ENCODE data around the gene BIN1. TPM values are rescaled to one million over a fixed set of nuclear protein-coding genes. Genes with fewer than 3 reads are reported as not detected.

The BIN1 gene
- total and polyA plus RNA-seq, 7 donors: 615 to 1,667 (median 1,331) TPM

DNA sequence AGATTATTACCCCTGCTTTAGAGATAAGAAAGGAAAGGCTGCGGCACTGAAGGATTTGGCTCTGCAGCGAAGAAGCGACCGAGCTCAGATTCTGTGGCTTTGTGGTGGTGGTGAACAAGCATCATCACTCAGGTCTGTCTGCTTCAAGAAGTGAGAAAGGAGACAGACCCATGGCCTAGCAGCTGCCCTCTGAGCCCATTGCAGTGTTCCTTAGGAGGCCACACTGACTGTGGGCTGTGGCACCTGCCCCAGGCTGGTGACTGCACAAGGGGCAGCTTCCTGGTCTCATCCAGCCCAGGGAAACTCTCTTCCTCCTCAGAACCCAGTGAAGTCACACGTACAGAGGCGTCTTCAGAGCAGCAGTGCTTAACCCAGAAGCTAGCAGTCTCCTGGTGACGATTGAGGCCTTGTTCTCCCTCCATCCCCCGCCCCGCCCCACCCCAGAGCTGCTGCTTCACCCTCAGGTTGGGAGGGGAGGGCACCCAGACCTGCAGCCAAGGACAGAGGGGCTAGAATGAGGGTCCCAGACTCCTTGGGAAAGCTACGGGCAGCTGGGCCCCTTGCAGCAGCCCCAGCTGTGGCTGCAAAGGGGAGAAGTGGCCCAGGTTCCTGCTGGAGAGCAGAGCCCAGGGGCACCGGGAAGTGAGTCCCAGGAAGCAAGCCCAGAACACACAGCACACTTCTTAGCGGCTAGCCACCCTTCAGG is 22.2 kb downstream of the BIN1 start:
- Histone ChIP-seq H3K4me1 (peaks cover 93% of the 10 kb centered on the region), H3K9me3 (no peaks in the 10 kb centered on the region), H3K27me3 (ENCODE audit: insufficient read depth in 3 of 3, low read length in 2 of 3) (no peaks in the 10 kb centered on the region), H3K27ac (peak overlapping the region; percentile 98), H3K36me3 (ENCODE audit: insufficient read depth in 1 of 2, low read depth in 1 of 2) (no peaks in the 10 kb centered on the region), H3K4me3 (peak overlapping the region; percentile 29)
- TF ChIP-seq, protein P1, sequence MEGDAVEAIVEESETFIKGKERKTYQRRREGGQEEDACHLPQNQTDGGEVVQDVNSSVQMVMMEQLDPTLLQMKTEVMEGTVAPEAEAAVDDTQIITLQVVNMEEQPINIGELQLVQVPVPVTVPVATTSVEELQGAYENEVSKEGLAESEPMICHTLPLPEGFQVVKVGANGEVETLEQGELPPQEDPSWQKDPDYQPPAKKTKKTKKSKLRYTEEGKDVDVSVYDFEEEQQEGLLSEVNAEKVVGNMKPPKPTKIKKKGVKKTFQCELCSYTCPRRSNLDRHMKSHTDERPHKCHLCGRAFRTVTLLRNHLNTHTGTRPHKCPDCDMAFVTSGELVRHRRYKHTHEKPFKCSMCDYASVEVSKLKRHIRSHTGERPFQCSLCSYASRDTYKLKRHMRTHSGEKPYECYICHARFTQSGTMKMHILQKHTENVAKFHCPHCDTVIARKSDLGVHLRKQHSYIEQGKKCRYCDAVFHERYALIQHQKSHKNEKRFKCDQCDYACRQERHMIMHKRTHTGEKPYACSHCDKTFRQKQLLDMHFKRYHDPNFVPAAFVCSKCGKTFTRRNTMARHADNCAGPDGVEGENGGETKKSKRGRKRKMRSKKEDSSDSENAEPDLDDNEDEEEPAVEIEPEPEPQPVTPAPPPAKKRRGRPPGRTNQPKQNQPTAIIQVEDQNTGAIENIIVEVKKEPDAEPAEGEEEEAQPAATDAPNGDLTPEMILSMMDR (IDR thresholded peaks at IDR 0.05): no peak
- 42 to 70% (median 43%) methylated on average over 12 of the region's 12 CpGs for WGBS, 3 donors
- intact Hi-C loops (cut with DNase I): loop anchor here (5.0 kb wide), 1 partner anchor 68 kb away; no protein-coding TSS in a partner anchor
- ATAC-seq (peak in 1 of 4 donors; percentile 21), DNase-seq (peak; percentile 38 to 63)

DNA sequence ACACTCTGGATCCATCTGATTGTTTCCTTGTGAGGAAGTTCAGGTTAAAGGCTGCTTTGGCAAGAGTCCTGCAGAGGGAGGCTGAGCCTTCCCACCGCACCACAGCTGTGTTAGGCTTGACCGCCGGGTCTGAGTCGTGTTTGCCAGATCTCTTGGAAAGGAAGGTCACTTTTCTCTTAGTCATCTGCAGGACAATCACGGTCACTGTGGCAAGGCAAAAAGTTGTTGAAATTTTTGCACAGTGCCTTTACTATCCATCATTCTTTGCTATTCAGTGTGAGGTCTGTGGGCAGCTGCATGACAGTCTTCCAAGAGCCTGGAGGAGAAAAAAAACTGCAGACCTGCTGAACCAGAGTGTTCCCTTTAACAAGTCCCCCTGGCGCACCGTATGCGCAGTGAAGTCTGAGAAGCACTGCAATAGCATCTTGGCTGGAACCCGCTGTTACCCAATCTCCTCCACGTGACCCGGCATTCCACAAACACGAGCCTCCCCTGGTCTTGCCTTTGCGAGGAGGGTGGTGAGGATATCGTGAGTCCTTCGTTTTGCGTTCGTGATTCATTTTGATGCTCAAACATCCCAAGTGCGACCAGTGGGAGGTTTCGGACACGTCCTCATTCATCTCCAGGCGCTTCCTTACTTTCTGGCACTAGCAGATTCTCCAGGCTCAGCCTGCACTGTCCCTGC is 23.0 kb downstream of the BIN1 start:
- 19 to 20% (median 20%) methylated on average over 21 of the region's 21 CpGs for WGBS, 3 donors
- H3K4me3 ChIP-seq: peak overlapping the region; percentile 54

DNA sequence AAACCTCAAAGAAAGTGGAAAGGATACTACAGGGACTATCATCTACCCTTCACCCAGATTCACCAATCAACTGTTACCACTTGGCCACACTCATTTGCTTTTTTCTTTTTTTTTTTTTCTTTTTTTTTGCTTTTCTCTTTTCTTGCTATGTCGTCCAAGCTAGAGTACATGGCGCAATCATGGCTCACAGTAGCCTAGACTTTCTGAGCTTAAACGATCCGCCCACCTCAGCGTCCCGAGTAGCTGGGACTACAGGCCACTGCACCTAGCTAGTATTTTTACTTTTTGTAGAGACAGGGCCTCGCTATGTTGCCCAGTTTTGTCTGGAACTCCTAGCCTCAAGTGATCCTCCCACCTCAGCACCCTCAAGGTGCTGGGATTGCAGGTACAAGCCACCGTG is 24.0 kb downstream of the BIN1 start:
- 34 to 62% (median 38%) methylated on average over 8 of the region's 8 CpGs for WGBS, 3 donors
- Histone ChIP-seq H3K36me3 (ENCODE audit: insufficient read depth in 1 of 2, low read depth in 1 of 2) (no peaks in the 10 kb centered on the region), H3K9me3 (no peaks in the 10 kb centered on the region), H3K27me3 (ENCODE audit: insufficient read depth in 3 of 3, low read length in 2 of 3) (no peaks in the 10 kb centered on the region), H3K4me1 (peaks cover 96% of the 10 kb centered on the region), H3K27ac (peak overlapping the region; percentile 98), H3K4me3 (peak overlapping the region; percentile 54)
- TF ChIP-seq, protein P1 (IDR thresholded peaks at IDR 0.05): no peak
- DNase-seq: peak in 1 of 2 donors; percentile 67
- intact Hi-C loops (cut with DNase I): loop anchor here (5.0 kb wide), 1 partner anchor 69 kb away; no protein-coding TSS in a partner anchor
- no peak for ATAC-seq

More for the DNA sequence above, 23.0 kb downstream of the BIN1 start:
- no peaks in the 10 kb centered on the region for H3K27me3 ChIP-seq (ENCODE audit: insufficient read depth in 3 of 3, low read length in 2 of 3)
- TF ChIP-seq, protein P1 (IDR thresholded peaks at IDR 0.05): no peak
- peaks cover 96% of the 10 kb centered on the region for H3K4me1 ChIP-seq
- H3K9me3 ChIP-seq: no peaks in the 10 kb centered on the region
- peak; percentile 53 to 64 (median 56) for ATAC-seq
- intact Hi-C loops (cut with DNase I): loop anchor here (5.0 kb wide), 1 partner anchor 68 kb away; no protein-coding TSS in a partner anchor
- DNase-seq: peak; percentile 92 to 96
- H3K36me3 ChIP-seq (ENCODE audit: insufficient read depth in 1 of 2, low read depth in 1 of 2): no peaks in the 10 kb centered on the region
- H3K27ac ChIP-seq: peak overlapping the region; percentile 98

DNA sequence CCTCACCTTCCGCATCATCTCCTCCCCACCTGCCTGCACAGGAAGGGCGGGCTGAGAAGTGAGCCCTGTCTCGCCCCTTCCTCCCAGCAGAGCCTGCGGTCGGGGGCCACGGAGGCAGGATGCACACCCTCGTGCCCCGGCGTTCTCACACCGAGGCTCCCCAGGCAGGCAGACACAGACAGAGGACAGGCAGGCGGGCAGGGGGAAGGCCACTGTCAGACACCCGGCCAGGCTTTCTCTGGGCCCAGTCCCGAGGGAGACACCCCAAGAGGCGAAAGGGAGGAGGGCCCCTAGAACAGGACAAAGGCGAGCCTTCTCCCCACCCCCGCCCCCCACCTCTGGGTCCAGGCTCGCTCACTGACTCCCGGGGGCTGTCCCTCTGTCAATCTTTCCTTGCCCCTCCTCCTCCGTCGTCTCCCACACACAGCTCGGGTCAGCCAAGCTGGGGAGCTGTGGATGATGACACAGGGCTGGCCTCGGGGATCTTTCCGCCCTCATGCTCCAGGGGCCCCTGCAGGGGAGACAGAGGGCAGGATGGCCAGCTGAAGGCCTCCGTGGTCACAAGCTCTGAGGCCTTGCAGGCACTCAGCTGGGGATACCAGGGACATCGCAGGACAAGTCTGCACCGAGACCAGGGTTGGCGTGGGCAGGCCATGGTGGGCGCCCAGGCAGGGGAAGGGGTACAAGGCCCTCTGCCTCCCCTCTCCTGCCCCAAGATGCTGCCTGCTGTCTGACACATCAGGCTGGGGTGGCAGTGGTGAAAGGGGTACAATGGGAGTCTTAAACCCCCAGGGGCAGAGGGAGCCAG is 24.9 kb downstream of the BIN1 start:
- Histone ChIP-seq H3K27ac (peak overlapping the region; percentile 98), H3K27me3 (ENCODE audit: insufficient read depth in 3 of 3, low read length in 2 of 3) (no peaks in the 10 kb centered on the region), H3K4me1 (peaks cover 96% of the 10 kb centered on the region), H3K9me3 (no peaks in the 10 kb centered on the region), H3K4me3 (peak overlapping the region; percentile 54), H3K36me3 (ENCODE audit: insufficient read depth in 1 of 2, low read depth in 1 of 2) (no peaks in the 10 kb centered on the region)
- intact Hi-C loops (cut with DNase I): loop anchor here (5.0 kb wide), 1 partner anchor 70 kb away; no protein-coding TSS in a partner anchor
- ATAC-seq (peak in 3 of 4 donors; percentile 20 to 34 (median 21)), DNase-seq (peak; percentile 77 to 88)
- 44 to 70% (median 49%) methylated on average over 20 to 28 of the region's 28 CpGs for WGBS, 3 donors
- TF ChIP-seq, protein P1 (IDR thresholded peaks at IDR 0.05): no peak

Measured in psoas muscle (tissue), 8 donors.